Muscle layer of colon (tissue), 2 donors: ENCODE data around the gene TK2.
"Not testable (repeated sequence)": the region's sequence is repeated elsewhere in the genome, so short reads cannot be mapped to it uniquely, and the experiment has no call there.

Experiments used
- H3K27ac ChIP-seq: one replicate; pipeline ENCODE4 v1.7.0; 2013; ENCODE audit warnings: low read depth, mild to moderate bottlenecking, low read length, moderate library complexity
- H3K27me3 ChIP-seq, 2 donors: one replicate each; pipeline ENCODE4 v1.7.0; 2013; ENCODE audit warnings: low read length in 2 of 2, mild to moderate bottlenecking in 2 of 2; ENCODE audit not compliant: insufficient read depth in 2 of 2, control insufficient read depth in 1 of 2
- H3K36me3 ChIP-seq: one replicate; pipeline ENCODE4 v1.7.0; 2013; ENCODE audit warnings: mild to moderate bottlenecking, low read length; ENCODE audit not compliant: insufficient read depth
- H3K4me1 ChIP-seq: one replicate; pipeline ENCODE4 v1.7.0; 2013; ENCODE audit warnings: mild to moderate bottlenecking, low read length; ENCODE audit not compliant: insufficient read depth
- H3K4me3 ChIP-seq, 2 donors: one replicate each; pipeline ENCODE4 v1.7.0; 2013; ENCODE audit warnings: low read length in 2 of 2, low read depth in 1 of 2, mild to moderate bottlenecking in 1 of 2, moderate library complexity in 1 of 2
- H3K9ac ChIP-seq: one replicate; pipeline ENCODE4 v1.7.0; 2013; ENCODE audit warnings: low read length
- H3K9me3 ChIP-seq: one replicate; pipeline ENCODE4 v1.7.0; 2013; ENCODE audit warnings: mild to moderate bottlenecking, low read length
- donor health status: abdominal sarcoma.
- donor health status: Adenocarcinoma of cecum.

TK2 gene

GRCh38 chr16:66569131-66569530 lies 19.2 kb upstream of the TK2 start:
- H3K9me3 ChIP-seq = no peaks in the 10 kb centered on the region
- H3K27me3 ChIP-seq = no peaks in the 10 kb centered on the region
- H3K27ac ChIP-seq = no peak overlapping the region
- H3K4me1 ChIP-seq = no peaks in the 10 kb centered on the region
- no peak overlapping the region for H3K4me3 ChIP-seq
- no peaks in the 10 kb centered on the region for H3K36me3 ChIP-seq
- no peak overlapping the region for H3K9ac ChIP-seq

DNA sequence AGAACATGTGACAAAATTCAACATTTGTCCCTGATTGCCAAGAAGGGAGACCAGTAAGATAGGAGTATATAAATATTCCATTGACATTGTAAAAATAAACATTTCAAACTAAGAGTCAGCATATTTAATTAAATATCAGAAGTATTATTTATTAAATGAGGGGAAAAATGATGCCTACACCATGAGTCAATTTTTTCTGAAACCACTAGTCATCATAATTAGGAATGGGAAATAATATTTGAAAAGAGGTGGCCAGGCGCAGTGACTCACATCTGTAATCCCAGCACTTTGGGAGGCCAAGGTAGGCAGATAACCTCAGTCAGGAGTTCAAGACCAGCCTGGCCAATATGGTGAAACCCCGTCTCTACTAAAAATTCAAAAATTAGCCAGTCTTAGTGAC lies 18.4 kb upstream of the TK2 start:
- H3K27ac ChIP-seq = no peak overlapping the region
- H3K27me3 ChIP-seq = no peaks in the 10 kb centered on the region
- H3K9ac ChIP-seq = no peak overlapping the region
- H3K36me3 ChIP-seq = no peaks in the 10 kb centered on the region
- no peaks in the 10 kb centered on the region for H3K4me1 ChIP-seq
- no peak overlapping the region for H3K4me3 ChIP-seq
- H3K9me3 ChIP-seq = no peaks in the 10 kb centered on the region

- H3K9me3 ChIP-seq, H3K4me3 ChIP-seq, H3K27me3 ChIP-seq, H3K9ac ChIP-seq, H3K4me1 ChIP-seq, H3K36me3 ChIP-seq, H3K27ac ChIP-seq: not testable (repeated sequence)
Measured at GRCh38 chr16:66567270-66567669, 17.3 kb upstream of the TK2 start.

- no peaks in the 10 kb centered on the region for H3K4me1 ChIP-seq
- no peak within 1 kb of the TSS for H3K9ac ChIP-seq
- H3K9me3 ChIP-seq = no peaks in the 10 kb centered on the region
- no peak within 1 kb of the TSS for H3K4me3 ChIP-seq
- no peaks in the 10 kb centered on the region for H3K27me3 ChIP-seq
- no peak within 1 kb of the TSS for H3K27ac ChIP-seq
- peaks cover 4% of the 10 kb centered on the region for H3K36me3 ChIP-seq
Measured at GRCh38 chr16:66566051-66566901, 16.4 kb upstream of the TK2 start, which contains the start of gene CMTM1. CMTM1 (plus strand) TSS chr16:66566439; CDS start chr16:66566514, 75 bp downstream.

DNA sequence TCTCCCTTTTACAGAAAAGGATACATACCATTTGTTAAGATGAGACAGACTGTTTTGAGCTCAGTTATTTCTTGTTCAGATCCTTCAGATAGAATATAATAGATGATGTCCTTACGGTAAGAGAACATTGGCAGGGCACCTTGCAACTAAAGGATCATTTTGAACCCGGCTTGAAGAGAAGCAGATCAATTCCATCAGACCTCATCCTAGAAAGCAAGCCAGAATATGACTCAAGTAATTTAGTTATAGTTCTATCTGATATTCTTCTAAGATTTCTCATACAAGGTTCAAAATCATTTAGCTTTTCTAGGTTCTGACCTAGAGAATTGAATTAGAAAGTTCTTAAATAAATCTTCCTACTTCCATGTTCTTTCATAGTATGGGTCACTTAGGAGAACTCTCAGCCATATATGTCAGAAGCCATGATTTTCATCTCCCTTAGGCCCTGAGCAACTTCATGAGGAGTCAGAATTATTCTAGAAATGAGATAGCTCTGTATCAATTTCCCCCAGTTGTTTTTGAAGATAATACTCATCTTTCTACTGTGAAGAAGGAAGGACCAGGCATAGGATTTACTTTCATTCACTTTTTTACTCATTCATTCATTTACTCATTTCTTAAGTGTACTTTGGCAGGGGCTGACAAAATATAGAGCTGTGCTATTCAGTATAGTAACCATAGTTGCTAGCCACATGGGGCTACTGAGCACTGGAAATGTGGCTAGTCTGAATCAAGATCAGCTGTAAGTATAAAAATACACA lies 13.8 kb upstream of the TK2 start:
- Histone ChIP-seq H3K4me1 (no peaks in the 10 kb centered on the region), H3K9me3 (no peaks in the 10 kb centered on the region), H3K36me3 (peaks cover 12% of the 10 kb centered on the region), H3K9ac (no peak overlapping the region), H3K27ac (no peak overlapping the region), H3K4me3 (no peak overlapping the region), H3K27me3 (no peaks in the 10 kb centered on the region)

DNA sequence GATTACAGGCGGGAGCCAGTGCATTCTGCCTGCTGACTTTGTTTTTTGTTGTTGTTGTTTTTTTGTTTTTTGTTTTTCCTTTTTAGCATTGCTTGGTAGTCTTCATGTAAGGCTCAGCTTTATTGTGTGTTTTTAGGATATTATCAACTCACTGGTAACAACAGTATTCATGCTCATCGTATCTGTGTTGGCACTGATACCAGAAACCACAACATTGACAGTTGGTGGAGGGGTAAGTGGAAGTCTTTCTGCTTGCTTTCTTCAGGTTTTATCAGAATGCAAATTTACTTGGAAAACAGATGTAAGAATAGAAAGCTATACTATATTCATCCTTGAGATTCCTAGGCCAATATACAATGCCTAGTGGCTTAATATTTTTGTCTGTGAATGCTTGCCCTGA lies 13.1 kb upstream of the TK2 start:
- Histone ChIP-seq H3K4me1 (no peaks in the 10 kb centered on the region), H3K27ac (no peak overlapping the region), H3K9ac (no peak overlapping the region), H3K4me3 (no peak overlapping the region), H3K27me3 (no peaks in the 10 kb centered on the region), H3K36me3 (peaks cover 18% of the 10 kb centered on the region), H3K9me3 (no peaks in the 10 kb centered on the region)

- Histone ChIP-seq H3K9me3 (no peaks in the 10 kb centered on the region), H3K4me3 (no peak overlapping the region), H3K27me3 (no peaks in the 10 kb centered on the region), H3K9ac (no peak overlapping the region), H3K27ac (no peak overlapping the region), H3K36me3 (peaks cover 21% of the 10 kb centered on the region), H3K4me1 (no peaks in the 10 kb centered on the region)
Measured at GRCh38 chr16:66562409-66562808, 12.5 kb upstream of the TK2 start.

DNA sequence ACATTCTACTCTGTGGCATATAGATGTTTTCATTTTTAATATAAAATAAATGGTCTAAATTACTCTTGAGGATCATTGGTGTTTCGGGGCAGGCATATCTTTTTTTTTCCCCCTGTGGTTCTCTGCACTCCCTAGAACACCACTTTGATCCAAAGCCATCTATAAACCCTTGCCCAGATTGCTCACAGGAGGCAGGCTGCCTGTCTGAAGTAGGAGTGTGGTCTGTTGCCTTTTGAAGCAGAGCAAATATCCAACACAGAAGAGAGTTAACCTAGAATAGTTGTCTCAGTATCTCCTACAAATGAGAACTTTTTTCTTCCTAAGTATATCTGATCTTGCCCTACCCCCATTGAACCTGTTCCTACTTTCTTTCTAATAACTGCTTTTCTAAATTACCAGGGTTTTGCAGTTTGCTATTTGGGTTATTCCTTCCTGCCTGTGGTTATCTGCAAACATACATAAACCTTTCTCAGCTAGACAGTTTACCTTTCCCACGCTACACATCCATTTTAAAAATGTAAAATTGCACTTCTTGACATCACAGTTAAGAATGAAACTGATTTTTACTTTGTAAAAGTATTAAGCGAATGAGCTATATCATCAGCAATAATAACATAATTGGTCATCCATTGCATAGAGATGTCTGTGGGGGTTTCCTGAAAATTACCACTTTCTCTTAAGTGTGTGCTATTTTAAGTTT lies 11.6 kb upstream of the TK2 start:
- Histone ChIP-seq H3K9me3 (no peaks in the 10 kb centered on the region), H3K27me3 (no peaks in the 10 kb centered on the region), H3K9ac (no peak overlapping the region), H3K27ac (no peak overlapping the region), H3K4me1 (no peaks in the 10 kb centered on the region), H3K36me3 (peaks cover 22% of the 10 kb centered on the region), H3K4me3 (no peak overlapping the region)

GRCh38 chr16:66560107-66560506 lies 10.2 kb upstream of the TK2 start:
- H3K9ac ChIP-seq = no peak overlapping the region
- H3K4me3 ChIP-seq = no peak overlapping the region
- H3K36me3 ChIP-seq = peaks cover 22% of the 10 kb centered on the region
- no peaks in the 10 kb centered on the region for H3K9me3 ChIP-seq
- H3K27ac ChIP-seq = no peak overlapping the region
- H3K27me3 ChIP-seq = no peaks in the 10 kb centered on the region
- no peaks in the 10 kb centered on the region for H3K4me1 ChIP-seq

GRCh38 chr16:66554495-66554894 lies 4.6 kb upstream of the TK2 start:
- no peak overlapping the region for H3K27ac ChIP-seq
- H3K4me1 ChIP-seq = peaks cover 29% of the 10 kb centered on the region
- no peaks in the 10 kb centered on the region for H3K27me3 ChIP-seq
- peaks cover 14% of the 10 kb centered on the region for H3K36me3 ChIP-seq
- H3K9me3 ChIP-seq = no peaks in the 10 kb centered on the region
- no peak overlapping the region for H3K4me3 ChIP-seq
- H3K9ac ChIP-seq = no peak overlapping the region

DNA sequence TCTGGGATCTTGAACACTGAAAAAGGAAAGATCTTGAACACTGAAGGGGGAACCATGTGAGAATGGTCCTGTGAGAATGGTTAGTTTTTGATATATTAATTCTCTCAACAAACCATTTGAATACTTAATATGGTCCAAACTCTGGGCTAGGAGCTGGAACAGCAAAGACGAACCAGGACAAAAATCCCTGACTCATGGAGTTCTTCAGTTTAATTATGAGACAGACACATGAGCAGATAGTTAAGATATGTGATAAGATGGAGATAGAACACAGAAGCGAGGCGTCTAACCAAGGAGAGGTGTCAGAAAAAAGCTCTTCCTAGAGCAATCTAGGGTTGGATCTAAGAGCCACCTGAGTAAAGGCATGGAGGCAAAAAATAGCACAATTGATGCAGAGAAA lies 4.1 kb upstream of the TK2 start:
- Histone ChIP-seq H3K9ac (no peak overlapping the region), H3K27me3 (no peaks in the 10 kb centered on the region), H3K4me3 (no peak overlapping the region), H3K4me1 (peaks cover 30% of the 10 kb centered on the region), H3K9me3 (no peaks in the 10 kb centered on the region), H3K36me3 (peaks cover 13% of the 10 kb centered on the region), H3K27ac (no peak overlapping the region)
